IPS DF 4.7 (cell line): ENCODE results near the gene CLEC19A.
"Not testable (repeated sequence)": the region's sequence is repeated elsewhere in the genome, so short reads cannot be mapped to it uniquely, and the experiment has no call there.

Experiments used
- DNase-seq: peaks from one replicate; pipeline ENCODE4 v3.0.0-alpha.2; 2013; ENCODE audit warnings: low spot score; ENCODE audit errors: extremely low read depth

Gene CLEC19A

GRCh38 chr16:19286827-19287226, 1.3 kb downstream of the CLEC19A start:
- no peak for DNase-seq

- DNase-seq = no peak
Observed at GRCh38 chr16:19287241-19287640, 1.7 kb downstream of the CLEC19A start.

GRCh38 chr16:19288872-19289799, 3.6 kb downstream of the CLEC19A start:
- DNase-seq = no peak

GRCh38 chr16:19289811-19290485, 4.4 kb downstream of the CLEC19A start:
- no peak for DNase-seq

GRCh38 chr16:19290860-19291259, 5.3 kb downstream of the CLEC19A start:
- no peak for DNase-seq

- DNase-seq = no peak
Observed at GRCh38 chr16:19291475-19291874, 5.9 kb downstream of the CLEC19A start.

DNA sequence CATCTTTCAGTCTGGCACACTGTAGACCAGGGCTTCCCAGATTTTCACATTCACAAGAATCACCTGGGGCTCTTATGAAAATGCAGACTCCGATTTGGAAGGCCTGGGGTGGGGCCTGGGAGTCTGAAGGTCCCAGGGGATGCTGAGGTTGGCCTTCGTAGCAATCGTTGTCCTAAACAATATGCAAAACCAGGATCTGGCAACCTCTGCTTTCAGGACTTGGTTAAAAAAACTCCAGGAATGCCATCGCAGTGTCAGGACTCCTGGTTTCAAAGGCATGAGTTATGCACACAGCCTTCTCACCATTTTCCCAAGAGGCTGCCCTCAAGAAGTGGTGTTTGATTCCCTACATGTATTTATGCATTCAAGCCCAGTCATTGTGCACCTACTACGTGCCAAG, 6.7 kb downstream of the CLEC19A start:
- no peak for DNase-seq

- DNase-seq = no peak
Observed at GRCh38 chr16:19294156-19294649, 8.7 kb downstream of the CLEC19A start.

DNA sequence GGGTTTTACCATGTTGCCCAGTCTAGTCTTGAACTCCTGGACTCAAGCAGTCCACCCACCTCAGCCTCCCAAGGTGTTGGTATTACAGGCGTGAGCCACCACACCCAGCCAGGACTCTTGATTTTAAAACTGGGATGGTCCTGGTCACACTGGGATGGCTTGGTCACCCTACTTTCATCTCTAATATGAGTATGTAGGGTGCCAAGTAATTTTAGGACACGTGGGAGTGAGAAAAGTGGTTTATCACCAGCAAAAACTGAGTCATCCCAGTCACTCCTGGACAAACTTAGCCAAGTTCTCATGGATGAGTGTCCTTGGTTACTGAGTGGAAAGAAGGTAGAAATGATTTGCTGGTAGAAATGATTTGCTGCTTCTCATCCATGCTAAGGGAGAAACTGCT, 9.9 kb downstream of the CLEC19A start:
- DNase-seq = no peak

- DNase-seq = no peak
Observed at GRCh38 chr16:19297454-19297853, 11.9 kb downstream of the CLEC19A start.

GRCh38 chr16:19299565-19299964, 14.0 kb downstream of the CLEC19A start:
- no peak for DNase-seq

- no peak for DNase-seq
Observed at GRCh38 chr16:19301931-19302330, 16.4 kb downstream of the CLEC19A start.

DNA sequence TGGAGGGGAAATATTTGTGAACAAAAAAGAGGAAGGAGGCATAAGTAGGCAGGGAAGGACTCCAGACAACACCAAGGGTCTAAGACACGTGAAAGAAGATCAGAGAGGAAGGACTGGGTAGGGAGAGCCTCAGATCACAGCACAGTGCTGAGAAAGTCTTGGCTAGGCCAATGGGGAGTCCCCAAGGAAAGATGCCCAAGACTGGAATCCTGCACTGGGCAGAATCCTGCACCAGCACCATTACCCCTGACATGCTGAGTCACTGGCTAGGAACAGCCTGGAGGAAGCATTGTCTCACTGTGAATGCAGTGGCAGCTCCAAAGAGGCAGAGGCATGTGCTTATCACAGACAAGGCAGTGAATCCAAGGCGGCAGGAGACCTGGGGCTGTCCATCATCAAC, 19.2 kb downstream of the CLEC19A start:
- DNase-seq = no peak

GRCh38 chr16:19305443-19305842, 19.9 kb downstream of the CLEC19A start:
- no peak for DNase-seq

DNA sequence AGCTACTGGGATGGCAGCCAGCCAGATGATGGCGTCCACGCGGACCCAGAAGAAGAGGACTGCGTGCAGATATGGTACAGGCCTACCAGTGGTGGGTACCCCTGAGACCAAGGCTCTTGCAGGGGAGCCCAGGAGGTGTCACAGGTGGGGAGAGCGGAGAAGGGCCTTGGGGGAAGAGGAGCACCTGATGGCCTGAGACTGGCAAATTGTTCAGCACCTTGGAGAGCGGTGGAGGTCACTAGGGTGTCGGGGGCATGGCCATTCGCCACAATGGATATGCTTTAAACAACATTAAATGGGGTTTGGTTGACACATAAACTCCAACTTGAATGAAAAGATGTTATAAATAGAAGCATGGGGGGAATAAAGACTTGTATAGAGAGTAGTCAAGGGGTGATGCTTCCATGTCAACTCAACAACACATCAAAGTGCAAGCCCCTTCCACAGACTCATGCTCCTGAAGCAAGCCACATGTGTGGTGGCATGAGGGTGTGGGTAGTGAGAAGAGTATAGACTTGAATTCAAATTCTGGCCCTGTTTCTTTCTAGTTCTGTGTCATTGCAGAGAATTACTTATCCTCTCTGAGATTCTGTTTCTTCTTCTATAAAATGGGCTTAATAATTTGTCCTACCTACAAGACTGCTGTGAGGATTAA, 22.2 kb downstream of the CLEC19A start:
- no peak for DNase-seq

DNA sequence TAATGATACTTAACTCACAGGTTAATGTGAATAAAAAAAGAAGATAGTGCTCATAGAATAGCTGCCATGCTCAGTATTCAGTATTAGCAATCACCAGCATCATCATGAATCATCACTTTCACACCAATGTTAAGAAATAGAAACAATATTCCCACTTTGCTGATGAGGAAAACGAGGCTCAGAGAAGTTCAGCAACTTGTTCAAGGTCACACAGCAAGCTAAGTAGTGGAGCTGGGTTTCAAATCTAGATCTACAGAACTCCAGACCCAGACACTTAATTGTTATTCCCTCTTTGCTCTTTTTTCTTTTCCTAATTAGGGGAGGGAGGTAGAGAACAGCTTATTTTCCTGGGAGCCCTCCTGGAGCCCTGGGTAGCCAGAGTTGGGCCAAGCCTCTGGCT, 22.9 kb downstream of the CLEC19A start:
- DNase-seq = no peak

GRCh38 chr16:19309178-19309577, 23.6 kb downstream of the CLEC19A start:
- DNase-seq = no peak

- no peak for DNase-seq
Observed at GRCh38 chr16:19314718-19315425, 29.3 kb downstream of the CLEC19A start.

DNA sequence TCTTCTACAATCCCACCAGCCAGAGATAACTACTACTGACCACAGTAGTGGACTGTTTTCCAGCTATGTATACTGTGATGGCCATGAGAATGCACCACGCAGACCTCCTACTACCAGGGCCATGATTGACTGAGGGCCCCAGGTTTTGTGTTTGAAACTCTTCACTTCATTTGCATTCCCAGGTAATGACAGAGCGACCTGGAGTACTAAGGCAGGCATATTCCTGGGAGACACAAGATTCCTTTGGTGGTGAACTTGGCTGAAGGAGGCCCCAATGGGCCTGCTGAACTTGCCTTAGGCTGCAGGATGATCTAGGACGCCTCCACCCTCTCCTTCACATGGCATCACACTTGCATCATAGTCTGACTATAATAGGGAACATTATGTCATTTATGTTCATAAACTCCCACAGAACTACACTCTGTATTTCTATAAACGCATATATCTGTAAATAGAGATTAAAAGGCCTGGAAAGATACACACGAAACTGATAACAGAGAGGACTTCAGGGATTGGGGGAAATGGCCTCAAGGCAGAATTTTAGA, 30.4 kb downstream of the CLEC19A start:
- no peak for DNase-seq

DNA sequence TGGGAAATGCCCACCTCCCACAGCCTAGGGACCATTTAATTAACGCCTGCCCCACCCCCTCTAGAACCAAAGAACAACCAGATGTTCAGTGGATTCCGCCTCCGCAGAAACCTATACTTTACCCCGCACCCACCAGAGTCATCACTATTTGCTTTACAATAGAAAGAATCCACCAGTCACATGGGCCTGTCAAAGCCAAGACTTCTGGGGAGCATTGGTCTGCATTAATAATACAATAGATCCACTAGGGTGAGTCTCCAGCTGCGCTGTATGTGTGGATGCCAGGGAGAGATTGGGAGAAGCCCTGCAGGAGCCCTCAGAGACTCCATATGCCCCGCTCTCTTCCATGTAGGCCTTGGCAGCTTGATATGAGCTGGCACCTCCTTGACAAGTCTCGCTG, 31.3 kb downstream of the CLEC19A start:
- DNase-seq = no peak

DNA sequence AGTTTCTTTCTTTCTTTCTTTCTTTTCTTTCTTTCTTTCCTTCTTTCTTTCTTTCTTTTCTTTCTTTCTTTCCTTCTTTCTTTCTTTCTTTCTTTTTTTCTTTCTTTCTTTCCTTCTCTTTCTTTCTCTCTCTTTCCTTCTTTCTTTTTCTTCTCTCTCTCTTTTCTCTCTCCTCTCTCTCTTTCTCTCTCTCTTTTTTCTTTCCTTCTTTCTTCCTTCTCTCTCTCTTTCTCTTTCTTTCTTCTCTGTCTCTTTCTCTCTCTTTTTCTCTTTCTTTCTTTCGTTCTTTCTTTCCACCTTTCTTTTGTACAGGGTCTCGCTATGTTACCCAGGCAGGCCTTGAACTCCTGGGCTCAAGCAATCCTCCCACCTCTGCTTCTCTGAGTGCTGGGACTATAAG, 35.7 kb downstream of the CLEC19A start:
- DNase-seq = not testable (repeated sequence)
